GM12878 (cell line): Measurements from ENCODE around the gene WDR38.

Experiments
- EZH2 ChIP-seq: IDR thresholded peaks from 2 replicates; pipeline ENCODE4 v1.6.1; 2012; ENCODE audit warnings: low read depth, mild to moderate bottlenecking, control low read depth, inconsistent platforms, low read length, borderline replicate concordance; ENCODE audit not compliant: control insufficient read depth
- FOS ChIP-seq: IDR thresholded peaks from 3 replicates; pipeline ENCODE4 v1.6.1; 2011; ENCODE audit warnings: borderline replicate concordance; ENCODE audit not compliant: insufficient read length; ENCODE audit errors: extremely low read depth
- HDGF ChIP-seq: fragments of 450-650 bp; IDR thresholded peaks from 2 replicates; pipeline ENCODE4 v1.6.1; 2016; ENCODE audit warnings: antibody characterized with exemption
- NR2C2 ChIP-seq: IDR thresholded peaks from 2 replicates; pipeline ENCODE4 v1.6.1; 2011; ENCODE audit warnings: borderline replicate concordance, low read depth; ENCODE audit not compliant: control insufficient read depth, insufficient read length
- POLR2A ChIP-seq: IDR thresholded peaks from 2 replicates; pipeline ENCODE4 v1.6.1; 2011; ENCODE audit warnings: low read depth, mild to moderate bottlenecking, low read length
- POLR2AphosphoS5 ChIP-seq: IDR thresholded peaks from 2 replicates; pipeline ENCODE4 v1.6.1; 2011; ENCODE audit warnings: mild to moderate bottlenecking, low read length, inconsistent platforms
- RUNX3 ChIP-seq: IDR thresholded peaks from 2 replicates; pipeline ENCODE4 v1.6.1; 2012; ENCODE audit warnings: low read length, inconsistent platforms
- SMC3 ChIP-seq: IDR thresholded peaks from 2 replicates; pipeline ENCODE4 v1.6.1; 2011; ENCODE audit warnings: low read length, improper control_type of control experiment, borderline replicate concordance
- TCF12 ChIP-seq: IDR thresholded peaks from 2 replicates; pipeline ENCODE4 v1.6.1; 2011; ENCODE audit warnings: low read depth, mild to moderate bottlenecking, low read length
- TF ChIP-seq, protein P1 (sequence below), 3 experiments: IDR thresholded peaks in 2 of 3; conservative IDR thresholded peaks in 1 of 3; 2 replicates each; pipeline ENCODE4 v1.5.1; 2011; ENCODE audit warnings: low read depth in 3 of 3, low read length in 3 of 3, mild to moderate bottlenecking in 3 of 3, control low read depth in 2 of 3, moderate library complexity in 2 of 3, inconsistent platforms in 1 of 3, mixed read lengths in 1 of 3; ENCODE audit not compliant: control insufficient read depth in 2 of 3, insufficient read depth in 1 of 3; ENCODE audit errors: extremely low read depth in 1 of 3

DNA sequence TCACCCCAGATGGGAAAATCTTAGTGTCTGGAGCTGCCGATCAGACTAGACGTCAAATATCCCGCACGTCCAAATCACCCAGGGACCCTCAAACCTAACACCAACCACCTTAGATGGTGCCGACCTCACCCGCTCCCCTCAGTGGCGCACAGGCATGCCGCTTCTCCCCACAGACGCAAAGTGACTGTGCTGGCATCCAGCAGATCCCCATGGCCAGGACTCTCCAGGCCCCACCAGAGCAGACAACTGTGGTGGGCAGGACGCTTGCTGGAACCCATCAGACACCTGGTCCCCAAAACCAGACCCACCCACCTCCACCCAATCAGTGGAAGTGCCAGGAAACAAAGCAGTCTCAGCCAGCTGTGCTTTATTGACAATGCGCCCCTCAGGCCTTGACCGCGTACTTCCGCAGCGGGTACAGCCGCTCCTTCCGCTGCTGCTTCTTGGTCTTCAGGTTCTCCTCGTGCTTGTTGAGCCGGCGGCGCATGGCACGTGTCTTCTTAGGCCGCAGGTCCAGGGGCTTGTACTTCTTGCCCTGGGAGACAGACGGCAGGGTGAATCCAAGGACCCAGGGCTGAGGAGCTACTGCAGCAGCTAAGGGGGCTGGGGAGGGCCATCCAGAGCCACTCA, 4.4 kb downstream of the WDR38 start:
- TF ChIP-seq POLR2A (peak; percentile 46), POLR2AphosphoS5 (no peak), RUNX3 (no peak), FOS (no peak), TCF12 (no peak), SMC3 (no peak), HDGF (no peak), NR2C2 (no peak), EZH2 (no peak)
- TF ChIP-seq, protein P1, sequence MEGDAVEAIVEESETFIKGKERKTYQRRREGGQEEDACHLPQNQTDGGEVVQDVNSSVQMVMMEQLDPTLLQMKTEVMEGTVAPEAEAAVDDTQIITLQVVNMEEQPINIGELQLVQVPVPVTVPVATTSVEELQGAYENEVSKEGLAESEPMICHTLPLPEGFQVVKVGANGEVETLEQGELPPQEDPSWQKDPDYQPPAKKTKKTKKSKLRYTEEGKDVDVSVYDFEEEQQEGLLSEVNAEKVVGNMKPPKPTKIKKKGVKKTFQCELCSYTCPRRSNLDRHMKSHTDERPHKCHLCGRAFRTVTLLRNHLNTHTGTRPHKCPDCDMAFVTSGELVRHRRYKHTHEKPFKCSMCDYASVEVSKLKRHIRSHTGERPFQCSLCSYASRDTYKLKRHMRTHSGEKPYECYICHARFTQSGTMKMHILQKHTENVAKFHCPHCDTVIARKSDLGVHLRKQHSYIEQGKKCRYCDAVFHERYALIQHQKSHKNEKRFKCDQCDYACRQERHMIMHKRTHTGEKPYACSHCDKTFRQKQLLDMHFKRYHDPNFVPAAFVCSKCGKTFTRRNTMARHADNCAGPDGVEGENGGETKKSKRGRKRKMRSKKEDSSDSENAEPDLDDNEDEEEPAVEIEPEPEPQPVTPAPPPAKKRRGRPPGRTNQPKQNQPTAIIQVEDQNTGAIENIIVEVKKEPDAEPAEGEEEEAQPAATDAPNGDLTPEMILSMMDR (IDR thresholded peaks at IDR 0.05 in 2 of 3, conservative IDR thresholded peaks at IDR 0.05 in 1 of 3; ENCODE audit: control insufficient read depth in 2 of 3, extremely low read depth in 1 of 3, insufficient read depth in 1 of 3, low read depth in 3 of 3, low read length in 3 of 3): no peak
